ENCODE data around the gene PNPO.

The PNPO gene

GRCh38 chr17:47997586-47997985 lies 56.2 kb downstream of the PNPO start:
- H3K4me3 ChIP-seq (ENCODE audit: low read depth, low read length) = no peak overlapping the region
- TF ChIP-seq, protein P1, sequence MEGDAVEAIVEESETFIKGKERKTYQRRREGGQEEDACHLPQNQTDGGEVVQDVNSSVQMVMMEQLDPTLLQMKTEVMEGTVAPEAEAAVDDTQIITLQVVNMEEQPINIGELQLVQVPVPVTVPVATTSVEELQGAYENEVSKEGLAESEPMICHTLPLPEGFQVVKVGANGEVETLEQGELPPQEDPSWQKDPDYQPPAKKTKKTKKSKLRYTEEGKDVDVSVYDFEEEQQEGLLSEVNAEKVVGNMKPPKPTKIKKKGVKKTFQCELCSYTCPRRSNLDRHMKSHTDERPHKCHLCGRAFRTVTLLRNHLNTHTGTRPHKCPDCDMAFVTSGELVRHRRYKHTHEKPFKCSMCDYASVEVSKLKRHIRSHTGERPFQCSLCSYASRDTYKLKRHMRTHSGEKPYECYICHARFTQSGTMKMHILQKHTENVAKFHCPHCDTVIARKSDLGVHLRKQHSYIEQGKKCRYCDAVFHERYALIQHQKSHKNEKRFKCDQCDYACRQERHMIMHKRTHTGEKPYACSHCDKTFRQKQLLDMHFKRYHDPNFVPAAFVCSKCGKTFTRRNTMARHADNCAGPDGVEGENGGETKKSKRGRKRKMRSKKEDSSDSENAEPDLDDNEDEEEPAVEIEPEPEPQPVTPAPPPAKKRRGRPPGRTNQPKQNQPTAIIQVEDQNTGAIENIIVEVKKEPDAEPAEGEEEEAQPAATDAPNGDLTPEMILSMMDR (IDR thresholded peaks at IDR 0.05; ENCODE audit: low read depth, low read length) = no peak

GRCh38 chr17:47998044-47998443 lies 56.7 kb downstream of the PNPO start:
- no peak overlapping the region for H3K4me3 ChIP-seq (ENCODE audit: low read depth, low read length)
- TF ChIP-seq, protein P1 (IDR thresholded peaks at IDR 0.05; ENCODE audit: low read depth, low read length) = no peak
